WTC11 (cell line): ENCODE data around the gene CES3.

Experiments
- CBFB ChIP-seq: sonication (generic); formaldehyde crosslinking; IDR thresholded peaks from 2 replicates; pipeline ENCODE4 v1.8.1; 2022; ENCODE audit warnings: mild to moderate bottlenecking, low read depth, missing genetic modification reagents
- ESRRA ChIP-seq: sonication (generic); formaldehyde crosslinking; IDR thresholded peaks from 2 replicates; pipeline ENCODE4 v1.8.1; 2022; ENCODE audit warnings: mild to moderate bottlenecking, missing genetic modification reagents, borderline replicate concordance
- NR1H2 ChIP-seq: sonication (generic); formaldehyde crosslinking; IDR thresholded peaks from 2 replicates; pipeline ENCODE4 v1.9.0; 2021; ENCODE audit warnings: mild to moderate bottlenecking, moderate library complexity, missing genetic modification reagents
- TCF7 ChIP-seq: sonication (generic); formaldehyde crosslinking; IDR thresholded peaks from 2 replicates; pipeline ENCODE4 v1.8.0; 2022; ENCODE audit warnings: mild to moderate bottlenecking, low read depth, missing genetic modification reagents, moderate library complexity
- TF ChIP-seq, protein P1 (sequence below): sonication (generic); formaldehyde crosslinking; IDR thresholded peaks from 2 replicates; pipeline ENCODE4 v1.8.0; 2022; ENCODE audit warnings: mild to moderate bottlenecking, missing genetic modification reagents
- TF ChIP-seq, protein P2 (sequence below): fragments of 200-600 bp; IDR thresholded peaks from 2 replicates; pipeline ENCODE4 v1.8.0; 2022; ENCODE audit warnings: antibody characterized with exemption
- TF ChIP-seq, protein P3 (sequence below): sonication (generic); formaldehyde crosslinking; IDR thresholded peaks from 2 replicates; pipeline ENCODE4 v1.8.0; 2023; ENCODE audit warnings: missing genetic modification reagents
- TF ChIP-seq, protein P4 (sequence below): sonication (generic); formaldehyde crosslinking; IDR thresholded peaks from 2 replicates; pipeline ENCODE4 v1.8.1; 2023; ENCODE audit warnings: mild to moderate bottlenecking, missing genetic modification reagents, moderate library complexity
- TF ChIP-seq, protein P5 (sequence below): sonication (generic); formaldehyde crosslinking; conservative IDR thresholded peaks from 2 replicates; pipeline ENCODE4 v1.8.1; 2022; ENCODE audit warnings: mild to moderate bottlenecking, missing genetic modification reagents
- TF ChIP-seq, protein P6 (sequence below): sonication (generic); formaldehyde crosslinking; IDR thresholded peaks from 2 replicates; pipeline ENCODE4 v1.8.1; 2022; ENCODE audit warnings: low read depth, mild to moderate bottlenecking, moderate library complexity, missing genetic modification reagents, borderline replicate concordance

DNA sequence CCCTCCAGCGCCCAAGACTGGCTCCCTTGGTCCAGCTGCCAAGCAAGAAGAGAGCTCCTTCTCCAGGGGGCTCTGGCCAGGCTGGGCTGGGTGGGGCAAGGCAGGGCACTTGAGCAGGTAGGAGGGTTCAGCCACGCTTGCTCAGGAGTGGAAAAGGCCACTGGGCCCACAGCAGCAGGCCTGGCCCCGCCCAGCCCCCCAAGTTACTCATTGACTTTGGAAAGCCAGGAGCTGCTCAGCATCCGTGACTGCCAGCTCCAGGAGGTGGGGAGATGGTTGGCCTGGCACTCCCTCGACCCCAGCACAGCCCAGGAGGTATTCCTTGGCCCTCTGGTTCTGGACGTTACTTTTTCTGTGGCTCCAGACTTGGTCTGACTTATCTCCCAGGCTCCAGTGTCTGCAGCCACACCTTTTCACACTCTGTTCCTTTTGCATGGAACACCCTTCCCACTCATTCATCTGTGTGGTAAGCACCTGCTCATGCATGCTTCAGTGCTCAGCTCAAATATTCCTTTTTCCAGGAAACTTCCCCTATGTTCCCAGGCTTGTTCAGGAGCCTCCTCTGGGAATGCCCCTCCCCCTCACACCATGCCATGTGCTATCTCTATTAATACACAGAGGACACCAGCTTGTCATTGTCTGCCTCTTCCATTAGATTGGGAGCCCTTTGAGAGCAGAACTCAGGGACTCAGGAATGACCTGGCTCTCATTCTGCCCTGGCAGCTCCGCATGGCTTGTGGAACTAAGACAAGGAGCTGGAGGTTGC lies 42.1 kb upstream of the CES3 start, which contains the start of gene CDH16:
- TF ChIP-seq ESRRA (CRISPR knock-in tag): no peak
- TF ChIP-seq, protein P1, sequence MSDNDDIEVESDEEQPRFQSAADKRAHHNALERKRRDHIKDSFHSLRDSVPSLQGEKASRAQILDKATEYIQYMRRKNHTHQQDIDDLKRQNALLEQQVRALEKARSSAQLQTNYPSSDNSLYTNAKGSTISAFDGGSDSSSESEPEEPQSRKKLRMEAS: no peak
- TF ChIP-seq, protein P2, sequence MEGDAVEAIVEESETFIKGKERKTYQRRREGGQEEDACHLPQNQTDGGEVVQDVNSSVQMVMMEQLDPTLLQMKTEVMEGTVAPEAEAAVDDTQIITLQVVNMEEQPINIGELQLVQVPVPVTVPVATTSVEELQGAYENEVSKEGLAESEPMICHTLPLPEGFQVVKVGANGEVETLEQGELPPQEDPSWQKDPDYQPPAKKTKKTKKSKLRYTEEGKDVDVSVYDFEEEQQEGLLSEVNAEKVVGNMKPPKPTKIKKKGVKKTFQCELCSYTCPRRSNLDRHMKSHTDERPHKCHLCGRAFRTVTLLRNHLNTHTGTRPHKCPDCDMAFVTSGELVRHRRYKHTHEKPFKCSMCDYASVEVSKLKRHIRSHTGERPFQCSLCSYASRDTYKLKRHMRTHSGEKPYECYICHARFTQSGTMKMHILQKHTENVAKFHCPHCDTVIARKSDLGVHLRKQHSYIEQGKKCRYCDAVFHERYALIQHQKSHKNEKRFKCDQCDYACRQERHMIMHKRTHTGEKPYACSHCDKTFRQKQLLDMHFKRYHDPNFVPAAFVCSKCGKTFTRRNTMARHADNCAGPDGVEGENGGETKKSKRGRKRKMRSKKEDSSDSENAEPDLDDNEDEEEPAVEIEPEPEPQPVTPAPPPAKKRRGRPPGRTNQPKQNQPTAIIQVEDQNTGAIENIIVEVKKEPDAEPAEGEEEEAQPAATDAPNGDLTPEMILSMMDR: no peak
- TF ChIP-seq NR1H2 (CRISPR knock-in tag): no peak
- TF ChIP-seq CBFB (CRISPR knock-in tag): no peak
- no peak for TF ChIP-seq TCF7 (CRISPR knock-in tag)
- TF ChIP-seq, protein P3, sequence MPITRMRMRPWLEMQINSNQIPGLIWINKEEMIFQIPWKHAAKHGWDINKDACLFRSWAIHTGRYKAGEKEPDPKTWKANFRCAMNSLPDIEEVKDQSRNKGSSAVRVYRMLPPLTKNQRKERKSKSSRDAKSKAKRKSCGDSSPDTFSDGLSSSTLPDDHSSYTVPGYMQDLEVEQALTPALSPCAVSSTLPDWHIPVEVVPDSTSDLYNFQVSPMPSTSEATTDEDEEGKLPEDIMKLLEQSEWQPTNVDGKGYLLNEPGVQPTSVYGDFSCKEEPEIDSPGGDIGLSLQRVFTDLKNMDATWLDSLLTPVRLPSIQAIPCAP: no peak
- TF ChIP-seq, protein P4, sequence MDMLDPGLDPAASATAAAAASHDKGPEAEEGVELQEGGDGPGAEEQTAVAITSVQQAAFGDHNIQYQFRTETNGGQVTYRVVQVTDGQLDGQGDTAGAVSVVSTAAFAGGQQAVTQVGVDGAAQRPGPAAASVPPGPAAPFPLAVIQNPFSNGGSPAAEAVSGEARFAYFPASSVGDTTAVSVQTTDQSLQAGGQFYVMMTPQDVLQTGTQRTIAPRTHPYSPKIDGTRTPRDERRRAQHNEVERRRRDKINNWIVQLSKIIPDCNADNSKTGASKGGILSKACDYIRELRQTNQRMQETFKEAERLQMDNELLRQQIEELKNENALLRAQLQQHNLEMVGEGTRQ (CRISPR knock-in tag): no peak
- TF ChIP-seq, protein P5, sequence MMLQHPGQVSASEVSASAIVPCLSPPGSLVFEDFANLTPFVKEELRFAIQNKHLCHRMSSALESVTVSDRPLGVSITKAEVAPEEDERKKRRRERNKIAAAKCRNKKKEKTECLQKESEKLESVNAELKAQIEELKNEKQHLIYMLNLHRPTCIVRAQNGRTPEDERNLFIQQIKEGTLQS (CRISPR knock-in tag): no peak
- TF ChIP-seq, protein P6, sequence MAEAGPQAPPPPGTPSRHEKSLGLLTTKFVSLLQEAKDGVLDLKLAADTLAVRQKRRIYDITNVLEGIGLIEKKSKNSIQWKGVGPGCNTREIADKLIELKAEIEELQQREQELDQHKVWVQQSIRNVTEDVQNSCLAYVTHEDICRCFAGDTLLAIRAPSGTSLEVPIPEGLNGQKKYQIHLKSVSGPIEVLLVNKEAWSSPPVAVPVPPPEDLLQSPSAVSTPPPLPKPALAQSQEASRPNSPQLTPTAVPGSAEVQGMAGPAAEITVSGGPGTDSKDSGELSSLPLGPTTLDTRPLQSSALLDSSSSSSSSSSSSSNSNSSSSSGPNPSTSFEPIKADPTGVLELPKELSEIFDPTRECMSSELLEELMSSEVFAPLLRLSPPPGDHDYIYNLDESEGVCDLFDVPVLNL (CRISPR knock-in tag): no peak
